Osteoblast (primary cell): ENCODE measurements around the gene FCGR2B. TPM values are rescaled to one million over a fixed set of nuclear protein-coding genes. Genes with fewer than 3 reads are reported as not detected.
A peak's percentile ranks its signal among the peaks of the same experiment; 100 is the strongest.
"Not testable (repeated sequence)": the region's sequence is repeated elsewhere in the genome, so short reads cannot be mapped to it uniquely, and the experiment has no call there.

Source experiments
- DNase-seq: peaks from one replicate; pipeline ENCODE4 v3.0.0; 2011; ENCODE audit warnings: low spot score, mixed read lengths; ENCODE audit not compliant: insufficient read length; ENCODE audit errors: missing footprints
- H2AFZ ChIP-seq: 2 replicates; pipeline ENCODE4 v1.6.0; 2011; ENCODE audit warnings: mild to moderate bottlenecking, low read length
- H3K27ac ChIP-seq: 2 replicates; pipeline ENCODE4 v1.5.1; 2011; ENCODE audit warnings: mild to moderate bottlenecking, low read depth, low read length, moderate library complexity
- H3K27me3 ChIP-seq: 2 replicates; pipeline ENCODE4 v1.6.0; 2012; ENCODE audit warnings: mild to moderate bottlenecking, control low read depth, inconsistent platforms, low read length, moderate library complexity; ENCODE audit not compliant: insufficient read depth
- H3K36me3 ChIP-seq: 2 replicates; pipeline ENCODE4 v1.5.1; 2011; ENCODE audit warnings: mild to moderate bottlenecking, low read length, control low read depth, moderate library complexity; ENCODE audit not compliant: insufficient read depth
- H3K4me1 ChIP-seq: 2 replicates; pipeline ENCODE4 v1.5.1; 2011; ENCODE audit warnings: mild to moderate bottlenecking, low read length, control low read depth, moderate library complexity; ENCODE audit not compliant: insufficient read depth
- H3K4me2 ChIP-seq: 2 replicates; pipeline ENCODE4 v1.6.0; 2011; ENCODE audit warnings: mild to moderate bottlenecking, low read length; ENCODE audit not compliant: insufficient read depth
- H3K4me3 ChIP-seq: fragments of 200-600 bp; sonication (generic); 3 replicates; pipeline ENCODE4 v1.5.1; 2012; ENCODE audit warnings: mild to moderate bottlenecking, low read length, inconsistent platforms; ENCODE audit not compliant: insufficient read depth
- H3K79me2 ChIP-seq: 2 replicates; pipeline ENCODE4 v1.6.0; 2012; ENCODE audit warnings: mild to moderate bottlenecking, low read length, control low read depth, inconsistent platforms; ENCODE audit not compliant: insufficient read depth
- H3K9me3 ChIP-seq: 2 replicates; pipeline ENCODE4 v1.5.1; 2011; ENCODE audit warnings: low read depth, low read length, control low read depth
- H4K20me1 ChIP-seq: 2 replicates; pipeline ENCODE4 v1.6.0; 2012; ENCODE audit warnings: mild to moderate bottlenecking, low read length, control low read depth; ENCODE audit not compliant: insufficient read depth
- CTCF ChIP-seq: IDR thresholded peaks from 2 replicates; pipeline ENCODE4 v1.5.1; 2011; ENCODE audit warnings: mild to moderate bottlenecking, low read depth, low read length, moderate library complexity; ENCODE audit errors: extremely low read depth
- total RNA-seq: library from RNA; depleted of rRNA; stranded (reverse); fragments of >200 nt; gene quantifications from 2 replicates; pipeline ENCODE4 v1.2.3, GENCODE V29; 2012

The FCGR2B gene
- total RNA-seq, 1 donor: 0.36 TPM

DNA sequence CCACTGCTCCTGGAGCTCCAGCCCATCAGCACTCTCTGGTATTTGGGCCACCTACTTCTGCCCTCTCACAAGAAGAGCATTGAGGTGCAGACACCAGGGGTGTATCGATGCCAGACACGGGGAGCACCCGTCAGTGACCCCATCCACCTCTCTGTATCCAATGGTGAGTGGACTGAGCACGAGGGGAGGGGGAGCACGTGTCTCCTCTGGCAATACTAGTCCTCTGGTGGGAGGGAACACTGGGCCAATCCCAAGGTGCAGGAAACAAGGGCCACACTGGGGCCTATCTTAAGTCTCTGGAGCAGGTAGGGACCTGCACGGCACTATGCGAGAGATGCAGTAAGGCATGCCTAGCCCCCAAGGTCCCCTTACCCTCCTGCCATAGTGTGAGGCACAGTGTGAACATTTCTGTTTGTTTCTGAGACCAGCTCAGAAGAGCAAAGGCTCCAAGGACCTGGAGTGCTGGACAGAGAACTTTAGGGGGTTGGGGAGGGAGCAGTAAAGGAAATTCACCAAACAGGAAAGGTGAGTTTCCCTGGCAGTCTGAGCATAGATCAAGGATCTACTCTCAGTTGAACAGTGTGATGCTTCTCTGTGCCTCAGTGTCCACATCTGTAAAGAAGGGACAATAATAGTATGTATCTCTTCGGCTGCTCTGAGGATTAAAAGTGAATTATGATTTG, 60.7 kb downstream of the FCGR2B start:
- H4K20me1 ChIP-seq: no peaks in the 10 kb centered on the region
- no peaks in the 10 kb centered on the region for H3K36me3 ChIP-seq
- no peak overlapping the region for H2AFZ ChIP-seq
- H3K4me3 ChIP-seq: no peak overlapping the region
- no peak for TF ChIP-seq CTCF
- peaks cover 30% of the 10 kb centered on the region for H3K4me1 ChIP-seq
- H3K9me3 ChIP-seq: no peaks in the 10 kb centered on the region
- no peak for DNase-seq
- H3K4me2 ChIP-seq: no peak overlapping the region
- H3K27me3 ChIP-seq: no peaks in the 10 kb centered on the region
- H3K79me2 ChIP-seq: peaks cover 3% of the 10 kb centered on the region
- H3K27ac ChIP-seq: no peak overlapping the region

DNA sequence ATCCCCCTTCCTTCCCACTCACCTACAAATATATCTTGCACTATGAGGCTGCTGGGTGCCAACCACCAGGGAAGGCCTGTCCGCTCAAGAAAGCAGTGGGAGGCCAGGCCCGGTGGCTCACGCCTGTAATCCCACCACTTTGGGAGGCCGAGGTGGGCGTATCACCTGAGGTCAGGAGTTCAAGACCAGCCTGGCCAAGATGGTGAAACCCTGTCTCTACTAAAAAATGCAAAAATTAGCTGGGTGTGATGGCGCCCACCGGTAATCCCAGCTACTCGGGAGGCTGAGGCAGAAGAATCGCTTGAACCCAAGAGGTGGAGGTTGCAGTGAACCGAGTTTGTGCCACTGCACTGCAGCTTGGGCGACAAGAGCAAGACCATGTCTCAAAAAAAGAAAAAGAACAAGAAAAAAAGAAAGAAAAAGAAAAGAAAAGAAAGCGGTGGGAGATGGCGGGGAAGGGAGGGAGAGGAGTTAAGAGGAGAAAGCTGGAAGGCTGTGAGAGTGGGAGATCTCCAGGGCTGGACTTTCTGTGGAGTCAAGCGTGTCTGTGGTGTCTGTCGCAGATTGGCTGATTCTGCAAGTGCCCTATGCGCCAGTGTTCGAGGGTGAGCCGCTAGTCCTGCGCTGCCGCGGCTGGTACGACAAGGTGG, 62.4 kb downstream of the FCGR2B start:
- peak overlapping the region; percentile 98 for H3K4me2 ChIP-seq
- H4K20me1 ChIP-seq, H3K79me2 ChIP-seq, H3K27me3 ChIP-seq, DNase-seq, H3K9me3 ChIP-seq, H3K36me3 ChIP-seq: not testable (repeated sequence)
- peak overlapping the region; percentile 86 for H3K4me3 ChIP-seq
- H2AFZ ChIP-seq: peak overlapping the region; percentile 93
- H3K27ac ChIP-seq: peak overlapping the region; percentile 84
- H3K4me1 ChIP-seq: peaks cover 34% of the 10 kb centered on the region

- Histone ChIP-seq H4K20me1 (no peaks in the 10 kb centered on the region), H2AFZ (peak overlapping the region; percentile 93), H3K4me1 (peaks cover 37% of the 10 kb centered on the region), H3K9me3 (no peaks in the 10 kb centered on the region), H3K4me3 (peak overlapping the region; percentile 86), H3K27me3 (no peaks in the 10 kb centered on the region), H3K4me2 (peak overlapping the region; percentile 98), H3K27ac (peak overlapping the region; percentile 84), H3K36me3 (no peaks in the 10 kb centered on the region), H3K79me2 (peaks cover 3% of the 10 kb centered on the region)
- peak; percentile 45 for TF ChIP-seq CTCF
- peak; percentile 91 for DNase-seq
These were observed 63.0 kb downstream of the FCGR2B start for GRCh38 chr1:161725908-161726472.

DNA sequence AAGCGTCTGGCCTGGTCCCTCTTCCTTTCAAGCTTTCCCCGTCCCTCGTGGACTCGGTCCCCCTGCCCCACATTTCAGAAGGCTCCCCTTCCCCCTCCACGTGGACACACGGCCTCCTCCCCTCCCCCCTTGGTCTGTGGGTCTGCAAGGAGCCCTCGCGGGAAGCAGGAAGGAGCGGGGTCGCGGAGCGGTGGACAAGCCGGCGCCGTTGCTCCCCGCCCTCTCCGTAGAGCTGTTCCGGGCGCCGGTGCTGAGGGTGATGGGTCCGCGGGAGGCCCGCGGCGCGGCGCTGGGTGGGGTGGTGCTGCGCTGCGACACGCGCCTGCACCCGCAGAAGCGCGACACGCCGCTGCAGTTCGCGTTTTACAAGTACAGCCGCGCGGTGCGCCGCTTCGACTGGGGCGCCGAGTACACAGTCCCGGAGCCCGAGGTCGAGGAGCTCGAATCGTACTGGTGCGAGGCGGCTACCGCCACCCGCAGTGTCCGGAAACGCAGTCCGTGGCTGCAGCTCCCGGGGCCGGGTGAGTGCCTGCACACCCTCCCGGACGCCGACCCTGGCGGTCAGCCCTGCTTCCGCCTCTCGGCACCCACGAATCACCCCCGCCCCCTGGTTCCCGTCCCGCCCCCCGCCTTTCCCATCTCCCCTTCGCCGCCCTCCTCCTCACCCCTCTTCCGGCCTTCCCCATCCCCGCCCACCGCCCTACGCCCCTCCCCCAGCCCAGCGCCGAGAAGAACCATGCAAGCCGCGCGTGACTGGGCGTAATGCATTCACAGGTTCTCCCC, 63.7 kb downstream of the FCGR2B start:
- TF ChIP-seq CTCF: no peak
- Histone ChIP-seq H4K20me1 (no peaks in the 10 kb centered on the region), H3K79me2 (peaks cover 3% of the 10 kb centered on the region), H3K27ac (peak overlapping the region; percentile 88), H3K9me3 (no peaks in the 10 kb centered on the region), H3K4me2 (peak overlapping the region; percentile 98), H3K4me3 (peak overlapping the region; percentile 86), H2AFZ (peak overlapping the region; percentile 93), H3K27me3 (no peaks in the 10 kb centered on the region), H3K36me3 (no peaks in the 10 kb centered on the region), H3K4me1 (peaks cover 30% of the 10 kb centered on the region)
- peak; percentile 95 for DNase-seq
